ELR (cell line): ENCODE measurements around the gene TM9SF3.

Experiments used
- DNase-seq: peaks from one replicate; pipeline ENCODE4 v3.0.0-alpha.2; 2015; ENCODE audit warnings: low read depth

The TM9SF3 gene

DNA sequence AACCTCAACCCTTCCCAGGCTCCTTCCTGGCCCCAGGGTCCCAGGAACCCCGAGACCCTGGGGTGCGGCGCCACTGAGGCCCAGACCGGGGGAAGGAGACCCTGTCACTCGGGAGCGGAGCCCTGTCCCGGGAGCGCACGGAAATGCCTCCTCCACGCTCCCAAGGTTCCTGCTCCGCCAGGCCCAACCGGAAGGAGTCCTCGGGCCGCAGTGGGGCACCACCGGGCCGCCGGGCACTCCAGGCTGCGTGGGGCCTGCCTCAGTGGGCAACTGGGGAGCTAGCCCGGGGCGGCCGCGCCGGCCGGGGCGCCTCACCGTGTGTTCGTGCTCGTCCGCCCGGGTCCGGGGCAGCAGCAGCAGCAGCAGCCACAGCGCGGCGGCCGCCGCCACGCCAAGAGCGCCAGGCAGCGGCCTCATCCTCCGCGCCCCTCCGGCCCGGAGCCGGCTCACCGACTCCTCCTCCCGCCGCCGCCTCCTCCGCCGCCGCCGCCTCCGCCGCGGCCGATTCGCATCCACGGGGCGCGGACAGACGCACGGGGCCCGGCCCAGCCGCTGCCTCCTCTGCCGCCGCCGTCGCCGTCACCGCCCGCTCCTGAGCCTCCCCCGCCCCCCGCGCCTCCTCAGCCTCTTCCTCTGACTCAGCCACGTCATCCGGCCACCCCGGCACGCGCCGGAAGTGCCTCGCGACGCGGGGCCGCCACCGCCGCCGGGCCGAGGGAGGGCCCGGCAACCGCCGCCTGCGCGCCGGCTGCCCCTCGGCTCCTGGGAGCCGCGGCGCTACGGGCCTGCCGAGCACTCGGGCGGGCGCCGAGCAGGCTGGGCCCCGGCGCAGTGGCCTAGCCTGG, at the start of gene TM9SF3:
Gene TM9SF3, minus strand, starts transcription at position 594 of the 845 bp plus-strand sequence. Its CDS starts 177 bp downstream, at position 417.
- peak; percentile 95 for DNase-seq

DNA sequence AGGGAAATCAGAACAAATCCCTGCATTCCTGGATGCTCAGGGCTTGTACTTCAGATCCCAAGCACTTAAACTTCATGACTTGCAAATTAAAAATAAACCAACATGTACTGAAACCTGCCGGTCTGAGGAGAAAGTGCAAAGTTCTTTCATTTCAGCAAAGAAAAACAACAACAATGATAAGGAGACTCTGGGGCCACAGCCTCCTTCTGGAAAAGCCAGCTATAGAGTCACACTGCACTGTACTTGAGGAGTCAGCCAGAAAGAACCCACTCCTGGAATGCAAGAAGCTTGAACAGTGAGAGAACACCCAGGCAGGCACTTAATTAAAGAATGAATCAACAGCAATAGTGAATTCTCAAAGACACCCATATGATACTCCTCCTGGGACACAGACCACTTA, 49.7 kb upstream of the TM9SF3 start:
- DNase-seq = no peak

DNA sequence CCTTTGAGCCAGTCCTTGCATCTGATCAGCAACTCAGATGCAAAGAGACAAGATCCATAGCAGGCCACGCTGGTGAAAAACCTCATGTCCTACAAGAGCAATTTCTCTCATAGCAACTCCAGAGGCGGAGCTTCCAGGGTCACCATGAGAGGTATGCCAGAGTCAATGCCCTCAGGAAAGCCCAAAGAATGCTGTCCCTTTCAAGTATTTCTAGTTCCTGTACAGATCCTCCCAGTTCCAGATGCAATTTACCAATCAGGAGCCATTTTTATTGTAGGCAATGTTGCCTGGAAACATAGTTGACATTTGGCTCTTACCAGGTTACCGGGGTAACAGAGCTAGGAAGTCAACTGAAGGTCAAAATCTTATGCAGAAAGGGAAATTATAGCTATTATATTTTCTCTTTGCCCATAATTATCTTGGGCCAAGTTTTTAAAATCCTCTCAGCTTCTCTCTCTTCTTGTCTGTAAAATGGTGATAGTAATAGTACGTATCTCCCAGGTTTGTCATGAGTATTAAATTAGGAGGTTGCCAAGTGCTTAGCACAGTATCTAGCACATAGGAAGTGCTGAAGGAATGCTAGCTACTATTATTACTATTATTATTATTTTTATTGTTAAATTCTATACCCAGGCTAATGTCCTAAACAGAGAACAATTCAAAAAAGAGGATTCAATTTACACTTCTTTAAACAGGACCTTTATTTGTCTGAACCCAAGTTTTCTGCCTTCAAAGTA, 46.3 kb upstream of the TM9SF3 start:
- DNase-seq = no peak

DNA sequence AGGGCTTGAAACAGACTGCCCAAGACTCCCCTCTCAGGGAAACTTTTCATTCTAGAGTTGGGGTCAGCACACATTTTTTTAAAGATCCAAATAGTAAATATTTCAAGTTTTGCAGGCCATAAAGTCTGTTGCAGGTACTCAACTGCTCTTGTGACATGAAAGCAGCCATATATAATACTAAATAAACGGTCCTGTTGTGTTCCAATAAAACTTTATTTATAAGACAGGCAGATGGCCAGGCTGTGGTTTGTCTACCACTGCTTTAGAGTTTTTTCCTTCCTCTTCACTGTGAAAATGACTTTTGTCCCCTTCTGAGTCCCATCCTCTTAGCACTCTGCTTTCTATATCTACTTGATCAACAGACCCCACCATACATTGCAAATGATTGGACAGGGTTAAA, 40.5 kb upstream of the TM9SF3 start:
- DNase-seq = no peak

DNA sequence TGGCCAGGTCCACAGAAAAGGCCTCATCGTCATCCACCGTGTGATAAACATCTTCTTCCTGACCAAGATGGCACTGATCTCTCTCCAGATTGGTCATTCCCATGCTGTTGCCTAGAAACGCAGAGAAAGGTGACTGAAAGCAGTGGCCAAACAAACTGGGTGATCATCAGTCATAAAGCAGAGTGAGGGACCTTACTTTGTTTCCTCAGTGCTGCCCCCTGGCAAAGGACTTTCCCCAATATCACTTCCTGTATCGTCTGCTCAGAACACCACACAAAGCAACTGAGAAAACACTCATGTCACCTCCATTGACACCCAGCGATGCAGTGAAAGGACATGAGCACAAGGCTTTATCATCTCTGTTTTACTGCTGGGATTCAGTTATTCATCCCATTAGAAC, 40.0 kb upstream of the TM9SF3 start:
- peak; percentile 21 for DNase-seq

DNA sequence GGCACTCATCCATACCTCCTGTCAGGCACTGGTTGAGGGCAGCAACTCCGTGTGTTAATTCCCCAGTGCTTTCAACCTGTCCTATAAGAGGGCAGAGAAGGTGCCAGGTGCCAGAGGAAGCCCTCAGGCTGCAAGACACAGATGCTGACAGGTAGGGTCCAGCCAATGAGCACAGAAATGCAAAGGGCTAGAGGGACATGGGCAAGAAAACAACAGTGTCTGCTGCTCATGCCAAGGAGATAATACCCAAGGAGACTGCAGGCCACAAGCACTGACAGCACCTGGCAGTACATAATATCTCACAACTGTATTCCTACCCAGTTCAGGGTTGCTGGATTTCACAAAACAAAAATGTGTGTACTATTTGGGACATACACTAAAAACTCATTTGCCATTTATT, 38.4 kb upstream of the TM9SF3 start:
- no peak for DNase-seq

DNA sequence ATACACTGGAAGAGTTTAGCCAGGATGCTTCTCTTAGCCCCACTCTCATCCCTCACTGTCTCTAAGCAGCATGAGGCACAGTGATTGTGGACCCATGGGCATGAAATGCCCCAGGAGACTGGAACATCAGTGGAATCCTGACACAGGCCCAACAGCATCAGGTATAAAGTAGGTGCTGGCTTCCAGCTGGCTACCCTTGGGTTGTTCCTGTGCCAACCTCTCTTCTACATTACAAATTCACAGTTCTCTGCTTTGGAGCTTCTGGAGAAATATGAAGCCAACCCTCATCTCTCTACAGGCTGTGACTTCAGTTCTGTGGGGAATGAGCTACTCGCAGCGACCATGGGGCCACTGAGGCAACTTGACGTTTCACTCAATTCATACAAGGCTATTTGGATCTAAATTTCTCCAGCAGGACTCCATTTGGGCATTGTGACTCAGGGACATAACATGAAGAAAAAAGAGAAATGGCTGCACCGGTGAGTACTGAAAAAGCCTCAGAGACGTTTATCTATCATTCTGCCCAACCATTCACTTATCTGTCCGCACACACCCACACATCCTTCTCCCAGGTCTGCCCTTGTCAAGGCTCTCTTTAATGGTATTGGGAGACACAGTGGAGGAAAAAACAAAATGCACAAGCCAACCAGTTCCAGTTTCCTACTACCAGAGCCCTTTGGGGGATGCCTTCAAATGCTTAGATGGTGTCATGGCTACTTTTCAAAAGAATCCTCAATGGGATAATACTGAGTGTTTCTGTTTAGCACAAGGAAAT, 35.4 kb upstream of the TM9SF3 start:
- no peak for DNase-seq

DNA sequence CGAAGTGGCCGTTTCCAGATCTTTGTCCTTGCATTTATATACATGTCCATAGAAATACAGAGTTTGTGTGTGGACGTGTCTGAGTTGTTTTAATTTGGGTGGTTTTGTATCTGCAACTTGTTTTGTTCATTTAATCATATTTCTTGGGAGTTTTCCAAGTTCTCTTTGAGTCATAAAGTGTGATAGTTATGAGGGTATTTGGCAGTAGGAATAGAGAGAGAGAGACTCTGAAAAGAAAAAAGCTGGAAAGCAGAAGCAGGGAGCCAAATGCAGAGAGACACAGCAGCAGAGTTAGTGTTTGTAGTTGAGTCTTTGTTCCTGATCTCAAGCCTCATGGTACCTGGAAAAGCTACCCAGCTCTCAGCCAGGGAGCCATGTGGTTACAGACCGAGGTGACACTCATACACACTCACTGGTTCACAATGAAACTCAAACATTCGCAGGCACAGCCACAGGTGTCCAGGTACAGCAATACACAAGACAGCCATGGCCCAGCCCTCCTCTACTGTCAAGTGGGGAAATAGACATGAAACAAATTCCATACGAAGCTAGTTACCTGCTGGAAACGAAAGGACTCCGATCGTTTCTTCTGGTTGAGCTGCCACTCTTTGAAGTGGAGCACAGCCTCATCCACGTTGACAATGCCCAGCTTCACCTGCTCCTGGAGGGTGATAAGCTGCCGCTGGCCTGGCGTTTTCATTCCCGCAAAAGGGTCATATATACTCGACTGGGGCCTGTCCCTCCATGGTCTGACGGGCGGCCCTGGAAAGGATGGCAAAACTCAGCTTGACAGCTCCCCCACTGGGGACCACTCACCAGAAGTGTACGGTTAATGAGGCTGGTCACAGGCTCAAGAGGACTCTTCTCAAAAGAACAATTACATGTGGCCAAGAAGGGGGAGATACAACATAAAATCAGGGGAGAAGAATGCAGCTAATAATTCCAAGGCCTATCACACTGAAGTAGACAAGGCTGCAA, 33.3 kb upstream of the TM9SF3 start:
- DNase-seq = peak; percentile 35

DNA sequence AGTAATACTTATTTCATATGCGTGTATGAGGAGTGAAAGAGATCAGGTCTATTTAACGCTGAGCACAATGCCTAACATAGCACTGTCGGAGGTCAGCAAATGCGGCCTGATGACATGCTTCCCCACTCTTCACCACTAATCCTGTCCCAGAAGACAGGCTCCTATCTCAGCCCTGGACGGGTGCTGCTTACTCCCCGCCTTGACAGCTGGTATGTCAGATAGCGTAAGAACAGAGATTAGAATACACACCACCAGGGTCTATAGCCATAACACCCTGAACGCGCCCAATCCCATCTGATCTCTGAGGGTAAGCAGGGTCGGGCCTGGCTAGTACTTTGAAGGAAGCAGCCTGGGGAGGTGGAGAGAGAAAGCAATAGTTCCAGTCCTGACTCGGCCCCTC, 32.3 kb upstream of the TM9SF3 start:
- DNase-seq = no peak

DNA sequence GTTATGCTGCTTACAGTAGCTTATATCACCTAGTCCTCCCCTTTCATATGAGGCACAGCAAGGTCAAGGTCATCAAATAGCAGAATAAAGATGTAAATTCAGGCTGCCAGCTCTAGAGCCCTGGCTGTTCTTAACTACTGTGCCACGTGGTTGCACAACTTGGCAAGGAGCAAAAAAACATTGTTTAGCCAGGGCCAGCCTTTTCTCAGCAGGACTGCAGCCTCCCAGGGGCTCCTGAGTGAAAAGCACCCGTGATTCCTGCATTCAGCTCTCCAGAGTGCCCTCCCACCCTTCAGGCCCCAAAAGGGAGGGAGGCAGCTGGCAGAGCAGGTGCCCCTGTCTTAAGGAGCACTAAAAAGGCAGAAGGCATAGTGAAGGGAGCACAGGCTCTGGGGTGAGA, 31.8 kb upstream of the TM9SF3 start:
- DNase-seq = no peak

DNA sequence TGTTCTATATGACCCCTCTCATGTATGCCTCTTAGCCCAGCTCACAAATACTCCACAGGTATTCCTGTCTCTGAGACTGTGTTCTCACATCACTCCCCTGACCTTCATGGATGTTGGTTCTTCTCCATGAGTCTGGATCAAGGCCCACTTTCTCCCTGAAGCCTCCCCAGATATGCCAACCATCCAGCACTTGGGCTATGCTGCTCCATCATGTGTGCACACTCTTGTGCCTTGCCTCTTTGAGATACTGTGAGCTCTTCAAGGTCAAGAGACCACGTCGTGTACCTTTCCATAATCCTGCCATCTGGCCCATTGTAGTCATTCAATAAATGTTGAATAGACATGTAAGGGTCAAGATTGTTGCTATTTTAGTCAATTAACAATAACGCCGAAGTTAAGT, 30.1 kb upstream of the TM9SF3 start:
- DNase-seq = no peak

DNA sequence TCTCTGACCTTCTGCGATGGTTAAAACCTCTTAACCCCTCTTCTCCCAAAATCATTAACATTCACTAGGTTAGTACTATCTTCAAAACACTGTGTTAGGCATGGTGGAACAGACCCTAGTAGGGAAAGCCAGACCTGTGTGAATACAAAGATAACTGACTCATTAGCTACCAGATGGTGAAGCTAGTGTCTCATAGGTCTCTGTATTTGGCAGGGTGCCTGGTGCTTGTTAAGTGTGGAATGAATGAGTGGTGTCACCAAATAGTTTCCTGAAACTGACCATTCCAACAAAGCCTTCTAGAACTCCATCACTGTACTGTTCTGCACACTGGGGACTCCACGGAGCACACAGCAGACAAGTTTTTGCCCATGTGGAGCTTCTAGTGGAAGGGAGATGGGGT, 27.7 kb upstream of the TM9SF3 start:
- peak; percentile 94 for DNase-seq

DNA sequence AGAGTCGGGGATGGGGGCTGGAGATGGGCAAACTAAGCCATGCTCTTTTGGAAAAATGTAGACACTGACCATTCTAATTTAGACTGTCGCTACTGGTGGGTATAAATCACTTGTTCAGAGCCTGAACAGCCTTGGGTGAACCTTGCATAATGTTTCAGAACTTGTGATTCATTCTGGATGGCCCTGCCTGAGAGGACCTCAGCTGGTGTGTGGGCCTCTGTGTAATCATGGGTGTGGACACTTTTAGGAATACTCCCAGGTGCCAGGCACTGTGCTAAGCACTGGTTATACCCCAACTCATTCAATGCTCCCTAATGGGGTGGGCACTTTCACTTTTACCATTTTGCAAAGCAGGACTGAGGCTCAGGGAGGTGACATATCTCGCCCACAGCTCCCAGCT, 26.8 kb upstream of the TM9SF3 start:
- DNase-seq = peak; percentile 41

DNA sequence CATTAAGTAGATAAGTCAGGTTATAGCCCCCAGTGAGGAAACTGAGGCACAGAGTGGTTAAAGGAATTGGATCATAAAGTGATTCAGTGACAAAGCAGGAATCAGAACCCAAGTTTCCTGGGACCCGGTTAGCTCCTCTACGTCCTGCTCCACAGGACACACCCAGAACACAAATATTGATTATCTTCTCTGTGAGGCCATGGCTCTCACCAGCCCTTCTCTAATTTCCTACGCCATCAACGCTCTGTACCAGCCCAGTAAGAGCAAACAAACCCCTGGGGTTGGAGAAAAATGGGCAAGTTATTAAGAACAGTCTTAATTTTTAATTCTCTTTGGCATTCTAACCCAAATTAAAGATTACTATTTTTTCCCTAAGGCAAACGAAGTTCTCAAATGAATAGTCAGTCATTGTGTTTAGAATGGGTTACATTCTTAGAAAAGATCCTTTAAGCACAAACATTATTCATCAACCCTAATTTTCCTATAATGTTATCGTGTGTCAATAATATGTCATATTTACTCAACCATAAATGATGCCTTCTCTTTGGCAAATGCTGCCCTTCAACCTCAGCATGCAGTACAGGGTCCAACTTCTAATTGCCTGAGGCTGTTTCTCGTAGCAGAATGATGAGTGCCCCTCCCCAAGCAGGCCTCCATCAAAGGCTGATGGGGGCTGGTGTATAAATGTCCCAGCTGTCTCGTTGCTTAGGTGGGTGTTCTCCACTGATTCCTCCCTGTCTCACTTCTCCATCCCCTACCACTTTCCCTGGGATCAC, 25.4 kb upstream of the TM9SF3 start:
- DNase-seq = no peak

DNA sequence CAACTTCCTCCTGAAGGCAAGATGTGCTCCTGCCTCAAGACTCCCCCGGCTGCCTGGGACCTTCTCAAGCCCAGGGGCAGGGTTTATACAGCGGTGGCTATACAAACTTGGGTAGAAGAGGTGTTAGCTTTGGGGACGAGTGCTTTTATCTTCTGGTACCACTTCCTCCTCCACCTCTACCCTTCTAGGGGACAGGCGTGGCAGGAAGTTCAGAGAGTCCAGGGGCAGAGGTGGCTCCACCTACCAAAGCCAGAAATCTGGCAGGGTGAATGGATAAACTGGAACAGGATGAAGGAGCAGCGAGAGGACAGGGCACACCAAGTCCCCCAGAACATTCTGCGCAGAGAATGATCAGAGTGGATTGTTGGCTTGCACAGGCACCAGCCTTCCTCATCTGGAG, 24.0 kb upstream of the TM9SF3 start:
- no peak for DNase-seq

DNA sequence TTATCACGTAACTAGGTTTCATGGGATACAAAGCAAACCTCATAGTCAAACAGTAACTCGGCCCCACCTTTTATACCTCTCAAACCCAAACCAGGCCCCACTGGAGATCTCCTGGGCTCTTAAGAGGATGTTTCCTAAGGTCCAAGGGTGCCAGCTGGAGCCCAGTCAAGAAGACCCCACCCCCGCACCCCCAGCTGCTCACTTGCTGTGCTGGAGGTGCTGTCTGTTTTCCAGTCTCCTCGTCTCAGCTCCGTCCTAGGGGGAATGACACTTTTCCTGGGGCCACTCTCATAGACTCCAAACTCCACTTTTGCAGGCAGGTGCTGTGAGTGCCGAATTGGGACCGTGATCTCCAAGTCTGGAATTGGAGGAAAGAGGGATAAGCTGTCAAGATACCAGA, 22.7 kb upstream of the TM9SF3 start:
- DNase-seq = no peak

DNA sequence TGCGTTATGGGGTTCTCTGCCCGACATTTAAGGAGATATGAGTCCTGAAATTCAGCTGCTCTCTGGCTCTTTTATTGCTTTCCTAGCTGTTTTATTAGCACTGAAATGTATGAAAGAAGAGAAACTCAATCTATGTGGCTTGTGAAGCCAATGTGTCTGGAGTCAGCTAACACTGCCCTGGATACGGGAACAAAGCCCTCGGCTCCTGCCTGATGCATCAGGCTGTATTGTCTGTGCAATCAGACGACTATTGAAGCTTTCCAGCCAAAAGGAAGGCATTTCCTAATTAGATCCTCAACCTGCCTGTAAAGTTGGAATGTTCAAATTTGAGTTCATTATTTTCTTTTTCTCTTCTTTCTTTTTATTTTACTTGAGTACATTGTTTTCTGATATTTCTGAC, 22.0 kb upstream of the TM9SF3 start:
- DNase-seq = no peak

DNA sequence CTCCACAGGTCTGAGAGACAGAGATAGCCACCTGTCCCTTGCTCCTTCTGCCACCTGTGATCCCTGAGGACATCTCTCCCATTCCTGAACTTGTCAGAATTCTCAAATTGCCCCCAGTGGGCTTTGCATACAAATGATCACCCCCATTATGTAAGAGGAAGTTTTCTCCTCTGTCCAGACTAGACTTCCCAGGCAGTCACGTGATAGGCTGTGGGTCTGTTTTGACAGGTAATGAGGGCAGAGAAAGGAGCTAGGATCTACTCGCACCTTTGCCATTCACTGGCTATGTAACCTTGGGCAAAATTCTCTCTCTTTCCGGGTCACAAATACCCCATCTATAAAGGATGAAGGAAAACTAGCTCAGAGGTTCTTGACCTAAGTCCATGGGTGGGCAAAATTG, 21.4 kb upstream of the TM9SF3 start:
- no peak for DNase-seq

DNA sequence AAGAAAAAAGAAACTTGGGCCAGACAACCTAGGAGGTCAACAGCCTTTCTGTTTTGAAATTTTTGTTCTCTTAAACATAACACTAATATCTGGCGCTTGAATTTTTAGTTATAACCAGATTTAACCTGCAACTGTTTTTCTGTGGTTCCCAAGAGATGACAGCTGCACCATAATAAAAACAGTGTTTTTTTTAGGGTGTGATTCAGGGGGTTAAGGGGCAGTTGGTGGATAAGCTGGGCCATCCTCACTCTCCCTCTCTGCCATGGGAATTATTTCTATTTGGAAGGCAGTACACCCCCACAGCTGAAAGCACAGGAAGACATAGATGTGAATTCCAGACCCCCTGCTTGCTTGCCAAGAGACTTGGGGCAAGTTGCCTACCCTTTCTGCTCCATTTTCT, 20.1 kb upstream of the TM9SF3 start:
- DNase-seq = no peak

DNA sequence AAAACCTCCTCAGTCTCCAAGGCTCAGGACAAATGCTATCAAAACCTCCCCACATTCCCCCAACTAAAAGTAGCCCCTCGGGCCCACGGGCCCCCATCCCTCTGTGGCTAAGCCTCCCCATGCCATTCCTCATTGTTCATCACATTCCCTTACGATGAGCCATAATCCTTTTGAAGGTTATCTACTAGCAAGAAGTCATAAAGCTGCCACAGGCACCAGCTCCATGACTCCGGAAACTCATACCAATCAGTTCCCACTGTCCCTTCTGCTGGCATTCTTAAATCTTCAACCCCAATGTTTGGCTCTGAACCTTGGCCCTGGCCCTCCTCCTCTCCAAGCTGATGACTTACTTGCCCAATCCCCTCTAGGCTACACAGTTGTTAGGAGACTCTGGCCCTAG, 19.4 kb upstream of the TM9SF3 start:
- DNase-seq = peak; percentile 90

DNA sequence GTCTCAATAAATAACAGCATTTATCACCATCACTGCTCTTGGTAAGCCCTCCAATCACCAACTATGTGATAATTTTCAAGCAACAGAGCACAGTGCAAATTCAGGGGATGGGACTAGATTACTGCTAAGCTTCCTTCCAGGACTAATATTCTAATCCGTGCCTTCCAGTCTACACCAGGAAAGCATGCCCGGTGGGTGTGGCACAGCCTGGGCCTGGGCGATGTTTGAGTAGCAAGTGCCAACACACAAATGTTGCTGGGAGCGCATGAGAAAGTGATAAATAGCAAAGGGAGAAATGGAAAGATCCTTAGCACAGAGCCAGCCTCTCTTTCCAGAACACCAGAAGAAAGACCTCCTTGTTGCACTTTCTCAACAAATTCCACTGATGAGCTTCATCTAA, 13.5 kb upstream of the TM9SF3 start:
- no peak for DNase-seq
